ENCODE results near the gene ADCYAP1R1. TPM values are rescaled to one million over a fixed set of nuclear protein-coding genes. Genes with fewer than 3 reads are reported as not detected.

The ADCYAP1R1 gene
- polyA plus RNA-seq, 1 experiment: not detected

DNA sequence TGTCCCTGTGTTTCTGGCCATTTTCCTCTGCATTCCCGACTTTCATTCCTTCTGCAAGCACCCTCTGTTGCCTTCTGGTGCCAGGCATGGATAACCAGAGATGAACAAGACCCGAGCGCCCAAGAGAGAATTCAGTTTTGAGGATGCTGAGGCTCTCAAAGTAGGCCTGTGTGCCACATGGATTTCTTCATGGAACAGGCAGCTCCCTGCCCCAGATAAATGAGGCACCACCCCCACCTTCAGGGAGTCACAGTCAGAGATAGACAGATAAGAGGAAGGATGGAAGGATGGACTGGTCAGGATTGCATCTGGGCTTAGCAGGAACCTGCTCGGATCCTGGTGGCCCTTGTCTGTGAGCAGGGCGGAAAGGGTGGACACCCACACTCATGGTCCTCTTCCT, 49.4 kb downstream of the ADCYAP1R1 start:
- Histone ChIP-seq H3K27ac (ENCODE audit: low read depth, low read length) (no peak overlapping the region), H3K27me3 (ENCODE audit: control insufficient read depth, insufficient read depth, low read length) (peaks cover 3% of the 10 kb centered on the region), H3K4me3 (ENCODE audit: low read depth, low read length) (no peak overlapping the region), H3K9me3 (ENCODE audit: control insufficient read depth, insufficient read depth, low read length) (no peaks in the 10 kb centered on the region)
- no peak for TF ChIP-seq CTCF (IDR thresholded peaks at IDR 0.05; ENCODE audit: low read depth, low read length)
- CTCF ChIA-PET: interaction anchor here (1.0 kb wide), 1 partner anchor 21 kb away, joined by 6 read pairs; no protein-coding TSS in a partner anchor
- POLR2A ChIA-PET: no interaction called here
- DNase-seq (ENCODE audit: low read depth, low spot score): no peak

- ChIA-PET POLR2A (no interaction called here), CTCF (no interaction called here)
- no peaks in the 10 kb centered on the region for H3K9me3 ChIP-seq (ENCODE audit: control insufficient read depth, insufficient read depth, low read length)
- no peak overlapping the region for H3K27ac ChIP-seq (ENCODE audit: low read depth, low read length)
- no peak for DNase-seq (ENCODE audit: low read depth, low spot score)
- no peak for TF ChIP-seq CTCF (IDR thresholded peaks at IDR 0.05; ENCODE audit: low read depth, low read length)
- peaks cover 3% of the 10 kb centered on the region for H3K27me3 ChIP-seq (ENCODE audit: control insufficient read depth, insufficient read depth, low read length)
- no peak overlapping the region for H3K4me3 ChIP-seq (ENCODE audit: low read depth, low read length)
These were observed 50.3 kb downstream of the ADCYAP1R1 start for GRCh38 chr7:31102151-31102972.

GRCh38 chr7:31102973-31103850, 51.1 kb downstream of the ADCYAP1R1 start:
- H3K27ac ChIP-seq (ENCODE audit: low read depth, low read length): no peak overlapping the region
- DNase-seq (ENCODE audit: low read depth, low spot score): no peak
- TF ChIP-seq CTCF (IDR thresholded peaks at IDR 0.05; ENCODE audit: low read depth, low read length): no peak
- no peak overlapping the region for H3K4me3 ChIP-seq (ENCODE audit: low read depth, low read length)
- peaks cover 3% of the 10 kb centered on the region for H3K27me3 ChIP-seq (ENCODE audit: control insufficient read depth, insufficient read depth, low read length)
- ChIA-PET CTCF (interaction anchor here (1.7 to 2.3 kb wide), 2 partner anchors 19 to 31 kb away, joined by 5 to 9 read pairs; no protein-coding TSS in a partner anchor), POLR2A (no interaction called here)
- no peaks in the 10 kb centered on the region for H3K9me3 ChIP-seq (ENCODE audit: control insufficient read depth, insufficient read depth, low read length)

- POLR2A ChIA-PET: no interaction called here
These were observed 52.5 kb downstream of the ADCYAP1R1 start for GRCh38 chr7:31104361-31105255.

More at GRCh38 chr7:31104361-31105255, 52.5 kb downstream of the ADCYAP1R1 start:
- Histone ChIP-seq H3K4me3 (ENCODE audit: low read depth, low read length) (no peak overlapping the region), H3K27me3 (ENCODE audit: control insufficient read depth, insufficient read depth, low read length) (no peaks in the 10 kb centered on the region), H3K9me3 (ENCODE audit: control insufficient read depth, insufficient read depth, low read length) (no peaks in the 10 kb centered on the region), H3K27ac (ENCODE audit: low read depth, low read length) (no peak overlapping the region)
- TF ChIP-seq CTCF (IDR thresholded peaks at IDR 0.05; ENCODE audit: low read depth, low read length): no peak
- CTCF ChIA-PET: interaction anchor here (1.3 to 2.3 kb wide), 3 partner anchors 18 to 121 kb away, joined by 3 to 9 read pairs (median 5); no protein-coding TSS in a partner anchor
- DNase-seq (ENCODE audit: low read depth, low spot score): no peak
